NOMO-1 (cell line): Measurements from ENCODE around the gene N4BP3.

Experiments
- DNase-seq, 2 experiments: peaks; one replicate each; lab custom pipeline; 2025; ENCODE audit not compliant: unreplicated experiment in 2 of 2; lab: John Stamatoyannopoulos, UW

N4BP3 gene

DNA sequence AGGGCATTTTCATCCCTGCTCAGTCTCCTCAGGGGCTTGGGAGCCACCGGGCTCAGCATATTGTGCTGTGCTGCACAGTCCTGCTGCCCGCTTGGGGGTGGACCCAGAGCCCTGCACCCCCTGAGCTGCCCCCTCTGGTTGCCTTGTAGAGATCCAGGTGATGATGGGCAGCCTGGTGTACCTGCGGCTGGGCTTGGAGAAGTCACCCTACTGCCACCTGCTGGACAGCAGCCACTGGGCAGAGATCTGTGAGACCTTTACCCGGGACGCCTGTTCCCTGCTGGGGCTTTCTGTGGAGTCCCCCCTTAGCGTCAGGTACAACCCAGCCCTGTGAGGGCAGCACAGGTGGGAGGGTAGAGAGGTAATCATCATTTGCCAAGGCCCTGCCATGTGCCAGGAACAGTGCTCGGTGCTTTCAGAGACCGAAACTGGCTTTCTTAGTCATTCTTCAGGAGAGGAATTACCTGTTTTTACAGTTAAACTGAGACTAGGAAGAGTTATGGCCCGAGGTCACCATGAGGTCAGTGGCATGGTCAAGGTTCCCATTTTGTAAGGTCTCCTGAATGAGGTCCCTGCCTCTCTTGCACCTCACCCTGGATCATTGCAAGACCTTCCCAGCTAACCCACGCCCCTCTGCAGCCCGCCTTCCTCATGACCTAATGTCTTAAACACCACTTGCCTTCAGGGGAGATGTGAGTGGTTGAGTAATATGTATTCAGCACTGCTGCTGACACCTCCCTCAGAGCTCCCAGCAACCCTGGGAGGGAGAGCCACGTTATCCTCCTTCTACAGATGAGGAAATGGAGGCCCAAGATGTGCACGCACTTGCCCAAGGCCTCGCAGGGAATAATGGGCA is 32.9 kb downstream of the N4BP3 start:
- DNase-seq: peak in 1 of 2 experiments; percentile 19

- no peak for DNase-seq
Measured at GRCh38 chr5:178147406-178147805, 34.1 kb downstream of the N4BP3 start.

DNA sequence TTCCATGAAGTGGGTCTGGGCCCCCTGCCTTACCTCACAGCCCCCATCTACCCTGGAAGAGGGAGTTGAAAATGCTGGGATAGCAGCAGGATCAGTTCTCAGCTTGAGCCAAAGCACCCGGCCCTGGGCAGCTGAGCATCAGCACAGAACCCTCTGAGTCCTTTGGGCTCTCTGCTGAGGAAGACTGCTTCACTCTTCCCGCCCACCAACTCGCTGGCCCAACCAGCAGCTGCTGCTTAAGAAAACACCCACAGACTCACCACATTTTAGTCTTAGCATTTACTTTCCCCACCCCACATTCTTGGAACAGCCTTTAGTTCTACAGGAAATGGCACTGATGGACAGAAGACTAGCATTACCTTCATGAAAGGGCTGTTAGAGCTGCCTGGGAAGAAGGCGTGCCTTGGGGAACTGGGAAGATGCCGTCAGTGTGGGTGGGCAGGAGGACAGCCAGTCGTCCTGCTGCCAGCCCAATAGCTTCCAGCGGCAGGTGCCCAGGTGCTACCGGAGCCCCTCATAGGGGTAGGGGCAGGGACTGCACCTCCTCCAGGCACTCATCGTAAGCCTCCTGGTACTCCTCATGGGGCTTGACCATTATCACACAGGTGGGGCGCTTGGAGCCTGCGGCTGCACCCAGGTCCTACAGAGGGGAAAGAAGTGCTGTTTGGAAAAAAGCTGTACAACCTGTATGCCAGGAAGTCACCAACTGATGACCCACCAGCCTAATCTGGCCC is 36.0 kb downstream of the N4BP3 start:
- no peak for DNase-seq

DNA sequence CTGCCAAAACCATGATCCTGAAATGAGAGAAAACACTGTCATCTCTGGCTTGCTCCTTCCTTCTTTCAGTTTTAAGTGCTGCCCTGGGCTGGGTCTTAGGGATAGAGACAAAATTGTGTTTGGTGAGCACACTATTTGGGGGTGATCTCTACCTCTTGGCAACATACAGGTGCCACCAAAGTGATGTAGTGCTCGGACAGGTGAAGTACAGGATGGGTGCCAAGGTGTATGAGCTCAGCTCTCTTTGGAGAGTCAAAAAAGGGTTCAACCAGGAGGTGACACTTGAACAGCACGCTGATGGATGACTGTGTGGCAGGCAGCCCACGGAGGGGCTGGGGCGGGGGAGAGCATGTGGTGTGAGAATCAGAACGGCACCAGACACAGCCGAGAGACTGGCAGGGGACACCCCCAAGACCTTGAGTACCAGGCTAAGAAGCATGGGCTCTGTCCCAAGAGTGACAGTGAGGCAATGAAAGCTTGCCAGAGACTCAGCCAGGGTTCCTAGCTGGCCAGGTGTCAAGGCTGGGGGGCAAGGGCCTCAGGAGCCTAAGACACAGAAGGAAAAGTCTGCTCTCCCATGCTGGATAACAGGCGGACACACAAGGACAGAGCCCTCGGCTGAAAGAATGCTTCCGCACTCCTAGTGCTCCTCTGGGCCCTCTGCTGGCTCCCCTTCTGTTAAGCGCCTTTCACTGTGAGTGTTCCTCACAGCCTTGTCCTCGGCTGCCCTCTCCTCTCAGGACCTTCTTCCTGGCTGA is 37.8 kb downstream of the N4BP3 start:
- DNase-seq: no peak

GRCh38 chr5:178152491-178153444 is 39.4 kb downstream of the N4BP3 start:
- no peak for DNase-seq

GRCh38 chr5:178153530-178154340 is 40.4 kb downstream of the N4BP3 start, which contains the start of gene NHP2:
Gene NHP2 (minus strand): TSS chr5:178153885. CDS start chr5:178153817, 68 bp downstream.
- peak; percentile 97 to 98 for DNase-seq

DNA sequence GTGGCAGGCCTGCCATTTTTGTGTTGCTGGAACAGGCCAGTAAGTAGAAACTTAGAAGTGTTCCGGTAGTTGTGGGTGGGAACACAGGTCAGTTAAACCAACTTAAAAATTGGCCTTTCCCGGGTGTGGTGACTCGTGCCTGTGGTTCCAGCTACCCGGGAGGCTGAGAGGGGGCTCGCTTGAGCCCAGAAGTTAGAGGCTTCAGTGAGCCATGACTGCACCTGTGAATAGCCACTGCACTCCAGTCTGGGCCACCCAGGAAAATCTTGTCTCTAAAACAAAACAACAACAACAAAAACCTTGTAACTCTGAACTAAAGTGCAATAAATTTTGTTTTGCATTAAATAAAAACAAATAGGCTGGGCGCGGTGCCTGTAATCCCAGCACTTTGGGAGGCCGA is 41.7 kb downstream of the N4BP3 start:
- DNase-seq: no peak

GRCh38 chr5:178160176-178160575 is 46.8 kb downstream of the N4BP3 start:
- DNase-seq: no peak

- DNase-seq: no peak
Measured at GRCh38 chr5:178162481-178162880, 49.1 kb downstream of the N4BP3 start.

DNA sequence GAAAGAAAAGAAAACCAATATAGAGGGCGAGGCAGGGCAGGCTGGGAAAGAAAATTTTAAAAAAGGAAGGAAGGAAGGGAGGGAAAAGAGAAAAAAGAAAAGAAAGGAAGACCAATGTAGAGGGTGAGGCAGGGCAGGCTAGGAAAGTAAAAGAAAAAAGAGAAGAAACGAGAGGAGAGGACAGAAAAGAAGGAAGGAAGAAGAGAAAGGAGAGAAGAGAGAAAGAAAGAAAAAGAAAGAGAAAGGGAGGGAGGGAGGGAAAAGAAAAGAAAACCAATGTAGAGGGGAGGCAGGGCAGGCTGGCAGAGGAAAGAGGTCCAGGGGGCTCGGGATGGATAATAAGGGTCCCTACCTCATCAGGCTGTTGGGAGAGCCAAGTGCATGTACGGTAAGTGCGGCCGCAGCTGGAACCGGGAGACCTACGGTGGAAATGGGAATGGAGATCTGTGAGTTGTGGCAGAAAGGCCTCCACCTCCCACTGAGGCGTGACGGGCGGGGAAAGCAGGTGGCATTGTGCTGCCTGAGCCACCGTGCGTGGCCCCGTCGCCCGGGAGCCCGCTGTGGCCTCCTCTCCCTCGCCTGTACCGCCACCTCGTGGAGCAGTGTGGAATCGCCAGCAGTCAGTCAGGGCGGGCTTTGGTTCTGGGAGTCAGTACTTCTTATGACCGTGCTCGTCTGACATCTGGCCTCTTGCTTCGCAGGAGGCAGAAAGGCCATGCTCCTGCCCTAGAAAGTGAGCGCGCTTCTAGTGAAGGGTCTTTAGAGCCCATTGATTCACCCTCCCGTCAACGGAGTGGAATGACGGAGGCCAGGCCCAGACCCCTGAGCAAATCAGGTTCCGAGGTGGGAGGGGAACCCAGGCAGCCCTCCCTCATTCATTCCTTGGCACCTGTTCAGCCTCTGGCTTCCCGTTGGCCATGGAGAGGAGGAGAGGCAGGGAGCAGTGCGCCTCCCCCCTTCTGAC is 50.7 kb downstream of the N4BP3 start:
- peak; percentile 67 to 80 for DNase-seq

DNA sequence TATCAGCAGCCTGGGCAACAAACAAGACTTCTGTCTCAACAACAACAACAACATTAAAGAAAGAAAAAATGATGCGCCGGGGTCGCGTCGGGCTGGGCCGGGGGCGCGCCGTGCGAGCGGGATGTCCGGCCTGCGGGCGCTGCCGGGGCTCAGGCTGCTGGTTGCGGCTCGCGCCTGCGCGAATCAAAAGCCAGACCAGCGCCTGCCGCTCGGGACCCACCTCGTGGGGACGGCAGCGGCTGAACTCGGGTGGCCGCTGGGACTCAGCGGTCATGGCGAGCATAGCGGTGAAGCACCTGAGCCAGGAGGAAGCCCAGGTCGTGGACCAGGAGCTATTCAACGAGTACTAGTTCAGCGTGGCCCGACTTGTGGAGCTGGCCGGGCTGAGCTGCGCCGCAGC is 52.2 kb downstream of the N4BP3 start:
- DNase-seq: no peak

DNA sequence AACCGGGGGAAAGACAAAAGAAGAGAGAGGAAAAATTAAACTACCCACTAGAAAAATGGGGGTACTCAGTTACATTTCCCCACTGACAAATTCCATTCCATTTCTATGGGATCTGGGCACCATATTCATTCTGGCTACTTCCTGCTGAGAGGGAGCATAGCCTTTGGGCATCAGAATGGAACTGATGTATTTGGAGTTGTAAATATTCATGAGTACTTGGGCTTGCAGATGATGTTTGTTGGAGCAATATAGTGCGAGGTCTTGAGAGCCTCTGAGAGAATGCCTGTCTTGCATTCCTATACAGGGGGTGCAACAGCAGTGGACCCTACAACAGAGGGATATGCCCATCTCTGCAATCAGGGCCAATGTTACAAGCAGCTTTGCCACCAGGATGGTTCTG is 57.1 kb downstream of the N4BP3 start:
- DNase-seq: no peak

- DNase-seq: no peak
Measured at GRCh38 chr5:178174456-178174855, 61.1 kb downstream of the N4BP3 start.
